Skin epidermis (tissue), 12 donors: Measurements from ENCODE around the gene C1QTNF12.

Experiments used
- H3K27ac ChIP-seq, 21 experiments: fragments of 200-600 bp; sonication (generic) in 11 of 21; one replicate each; pipeline ENCODE4 v1.5.0; 2020; ENCODE audit warnings: mild to moderate bottlenecking in 3 of 21, inconsistent platforms in 2 of 21, moderate library complexity in 2 of 21
- H3K4me3 ChIP-seq, 7 experiments: fragments of 200-600 bp; sonication (generic) in 2 of 7; one replicate each; pipeline ENCODE4 v1.5.0; 2020; ENCODE audit warnings: inconsistent platforms in 2 of 7, mild to moderate bottlenecking in 2 of 7, moderate library complexity in 1 of 7

The C1QTNF12 gene

GRCh38 chr1:1243266-1243660, 3.3 kb downstream of the C1QTNF12 start:
- no peak overlapping the region for H3K4me3 ChIP-seq
- H3K27ac ChIP-seq = no peak overlapping the region

DNA sequence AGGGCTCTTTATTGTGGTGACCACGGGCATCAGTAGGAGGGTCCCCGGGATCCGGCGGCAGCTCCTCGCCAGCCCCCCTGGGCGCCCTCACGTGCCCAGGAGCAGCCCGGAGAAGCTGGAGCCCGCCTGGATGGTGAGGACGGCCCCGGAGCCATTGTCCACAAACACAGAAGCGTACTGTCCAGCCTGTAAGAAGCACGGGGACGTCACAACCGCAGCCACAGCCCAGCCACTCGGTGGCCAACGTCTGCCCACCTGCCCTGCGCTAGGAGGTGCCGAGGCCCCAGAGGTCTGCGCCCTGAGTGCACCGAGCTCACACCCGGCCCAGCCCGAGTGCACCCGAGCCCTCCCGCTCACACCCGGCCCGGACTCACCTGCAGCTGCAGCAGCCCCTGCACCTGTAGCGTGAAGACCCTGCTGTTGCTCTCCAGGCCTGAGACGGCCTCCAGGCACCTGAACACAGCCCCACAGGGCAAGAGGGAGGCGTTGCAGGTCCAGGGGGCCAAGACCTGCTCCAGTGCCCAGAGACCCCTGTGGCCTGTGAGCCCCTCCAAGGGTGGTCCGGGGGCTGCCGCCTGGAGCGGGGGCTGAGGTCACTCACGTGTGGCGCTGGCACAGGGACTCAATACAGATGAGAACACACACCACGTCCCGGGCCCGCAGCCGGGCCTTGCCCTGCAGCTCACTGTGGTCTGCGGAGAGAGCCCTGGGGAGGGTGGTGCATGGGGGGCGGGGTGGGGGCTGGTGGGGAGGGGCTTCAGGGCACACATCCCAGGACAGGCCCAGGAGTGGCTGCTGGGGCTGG, 3.9 kb downstream of the C1QTNF12 start:
- H3K27ac ChIP-seq = no peak overlapping the region
- no peak overlapping the region for H3K4me3 ChIP-seq

- no peak overlapping the region for H3K4me3 ChIP-seq
- no peak overlapping the region for H3K27ac ChIP-seq
These were observed 4.8 kb downstream of the C1QTNF12 start for GRCh38 chr1:1241588-1242219.

- H3K4me3 ChIP-seq = no peak overlapping the region
- H3K27ac ChIP-seq = peak overlapping the region in 1 of 21 experiments; percentile 3
These were observed 5.5 kb downstream of the C1QTNF12 start for GRCh38 chr1:1240822-1241587.

DNA sequence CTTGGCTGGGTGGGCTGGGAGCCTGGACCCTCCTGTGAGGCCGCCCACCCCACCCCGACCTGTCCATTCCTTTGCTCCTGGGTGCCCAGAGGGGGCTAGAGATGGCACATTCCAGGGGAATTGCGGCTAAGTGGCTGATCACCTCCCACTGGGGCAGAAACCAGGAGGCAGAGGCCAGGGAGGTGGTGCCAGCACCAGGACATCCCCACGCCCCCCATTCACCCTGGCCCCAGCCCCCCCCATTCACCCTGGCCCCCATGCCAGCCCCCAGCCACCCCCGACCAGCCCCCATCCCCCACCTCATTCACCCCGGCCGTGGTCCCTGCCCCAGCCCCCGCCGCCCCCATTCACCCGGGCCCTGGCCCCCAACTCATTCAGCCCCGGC, 6.2 kb downstream of the C1QTNF12 start:
- no peak overlapping the region for H3K4me3 ChIP-seq
- H3K27ac ChIP-seq = no peak overlapping the region

DNA sequence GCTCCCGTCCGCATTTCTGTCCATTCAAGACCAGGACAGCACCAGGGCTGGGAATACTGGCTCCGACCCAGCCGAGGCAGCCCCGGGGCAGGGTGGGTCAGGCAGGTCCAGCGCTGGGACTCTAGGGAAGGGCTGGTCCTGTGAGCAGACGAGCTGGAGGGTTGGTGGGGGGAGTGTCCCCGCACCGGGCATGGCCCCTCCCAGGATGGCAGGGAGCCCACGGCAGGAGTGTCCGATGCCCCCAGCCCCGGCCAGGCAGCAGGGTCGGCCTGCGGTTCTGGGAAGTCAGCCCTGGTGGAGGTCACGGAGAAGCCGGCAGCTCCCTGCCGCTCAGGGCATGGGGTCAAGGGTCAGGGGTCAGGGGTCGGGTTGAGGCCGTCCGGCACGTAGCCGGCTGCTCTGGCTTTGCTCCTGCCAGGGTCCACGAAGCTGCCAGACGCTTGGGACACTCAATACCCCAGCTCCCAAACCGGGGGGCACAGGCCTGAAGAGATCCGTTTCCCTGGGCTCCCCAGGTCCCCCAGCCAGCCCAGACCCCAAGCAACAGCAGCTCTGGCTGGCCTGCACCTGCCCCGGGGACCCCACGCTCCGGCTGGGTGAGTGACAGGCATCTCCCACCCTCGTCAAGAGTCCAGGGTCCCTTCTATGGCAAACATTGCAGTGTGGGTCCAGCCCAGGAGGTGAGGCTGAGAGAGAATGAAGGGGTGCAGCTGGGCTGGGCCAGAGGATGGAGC, 6.7 kb downstream of the C1QTNF12 start:
- no peak overlapping the region for H3K4me3 ChIP-seq
- peak overlapping the region in 2 of 21 experiments; percentile 49 to 60 for H3K27ac ChIP-seq

DNA sequence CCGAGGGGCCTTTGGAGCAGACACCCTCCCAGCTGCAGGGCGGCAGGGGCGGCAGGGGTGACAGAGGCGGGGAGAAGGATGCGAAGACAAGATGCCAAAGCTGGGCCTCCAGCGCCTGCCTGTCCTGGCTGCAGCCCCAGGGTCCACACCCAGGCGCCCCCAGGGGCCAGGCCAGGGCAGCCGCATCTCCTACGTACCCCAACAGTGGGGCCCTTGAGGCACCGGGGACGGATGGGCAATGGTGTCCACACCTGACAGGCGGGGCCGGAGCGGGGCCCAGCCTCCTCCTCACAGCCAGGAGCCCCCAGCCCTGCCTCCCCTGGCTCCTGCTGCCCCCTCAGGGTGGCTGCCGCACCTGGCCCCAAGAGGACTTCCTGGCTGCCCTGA, 7.3 kb downstream of the C1QTNF12 start:
- no peak overlapping the region for H3K4me3 ChIP-seq
- H3K27ac ChIP-seq = peak overlapping the region in 3 of 21 experiments; percentile 49 to 60 (median 49)

- H3K4me3 ChIP-seq = no peak overlapping the region
- H3K27ac ChIP-seq = peak overlapping the region in 7 of 21 experiments; percentile 10 to 60 (median 49)
These were observed 7.8 kb downstream of the C1QTNF12 start for GRCh38 chr1:1238702-1239178.

- Histone ChIP-seq H3K4me3 (no peak overlapping the region), H3K27ac (peak overlapping the region in 11 of 21 experiments; percentile 1 to 77 (median 51))
These were observed 8.4 kb downstream of the C1QTNF12 start for GRCh38 chr1:1237874-1238701.

DNA sequence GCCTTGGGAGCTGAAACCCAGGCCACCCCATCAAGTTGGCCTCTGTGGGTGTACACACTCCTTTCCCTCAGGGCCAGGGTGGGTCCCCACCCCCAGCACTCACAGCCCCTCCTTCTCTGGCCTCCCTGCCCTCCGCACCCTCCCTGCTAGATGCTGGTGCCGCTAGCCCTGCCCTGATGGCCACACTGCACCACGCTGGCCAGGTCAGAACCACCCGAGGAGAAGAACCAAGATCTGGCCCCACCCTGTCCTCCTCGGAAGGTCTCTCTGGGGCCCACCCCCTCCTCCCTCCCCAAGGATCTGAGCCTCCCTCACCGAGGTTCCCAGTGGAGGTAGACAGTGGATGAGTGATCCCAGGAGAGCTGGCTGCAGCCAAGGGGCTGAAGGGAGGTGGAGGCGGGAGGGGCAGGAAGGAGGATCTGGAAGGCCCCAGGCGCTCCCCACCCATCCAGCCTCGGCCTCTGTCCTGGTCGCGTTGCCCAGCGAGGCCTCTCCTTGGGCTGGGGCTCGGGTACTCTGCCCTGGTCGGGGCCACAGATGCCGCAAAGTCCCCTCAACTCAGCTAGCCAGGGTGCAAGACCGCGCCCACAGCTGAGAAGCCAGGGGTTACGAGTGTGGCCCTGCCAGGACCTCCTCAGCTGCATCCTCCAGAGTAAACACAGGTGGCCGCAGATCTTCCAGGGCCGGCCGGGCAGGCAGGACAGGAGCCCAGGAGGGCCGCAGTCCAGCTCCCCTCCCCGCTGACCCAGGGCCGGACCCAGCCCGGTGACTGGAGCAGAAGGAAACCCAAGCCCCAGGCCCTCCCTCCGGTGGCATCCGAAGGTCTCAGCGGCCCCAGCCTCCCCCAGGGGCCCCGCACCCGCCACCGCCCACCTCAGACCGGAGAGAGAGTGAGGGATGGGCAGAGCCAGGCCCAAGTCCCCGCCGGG, 9.3 kb downstream of the C1QTNF12 start:
- no peak overlapping the region for H3K4me3 ChIP-seq
- peak overlapping the region in 8 of 21 experiments; percentile 1 to 77 (median 45) for H3K27ac ChIP-seq

GRCh38 chr1:1236176-1236763, 10.3 kb downstream of the C1QTNF12 start:
- no peak overlapping the region for H3K4me3 ChIP-seq
- H3K27ac ChIP-seq = peak overlapping the region in 5 of 21 experiments; percentile 12 to 77 (median 43)

- Histone ChIP-seq H3K4me3 (no peak overlapping the region), H3K27ac (no peak overlapping the region)
These were observed 11.3 kb downstream of the C1QTNF12 start for GRCh38 chr1:1235016-1235744.

DNA sequence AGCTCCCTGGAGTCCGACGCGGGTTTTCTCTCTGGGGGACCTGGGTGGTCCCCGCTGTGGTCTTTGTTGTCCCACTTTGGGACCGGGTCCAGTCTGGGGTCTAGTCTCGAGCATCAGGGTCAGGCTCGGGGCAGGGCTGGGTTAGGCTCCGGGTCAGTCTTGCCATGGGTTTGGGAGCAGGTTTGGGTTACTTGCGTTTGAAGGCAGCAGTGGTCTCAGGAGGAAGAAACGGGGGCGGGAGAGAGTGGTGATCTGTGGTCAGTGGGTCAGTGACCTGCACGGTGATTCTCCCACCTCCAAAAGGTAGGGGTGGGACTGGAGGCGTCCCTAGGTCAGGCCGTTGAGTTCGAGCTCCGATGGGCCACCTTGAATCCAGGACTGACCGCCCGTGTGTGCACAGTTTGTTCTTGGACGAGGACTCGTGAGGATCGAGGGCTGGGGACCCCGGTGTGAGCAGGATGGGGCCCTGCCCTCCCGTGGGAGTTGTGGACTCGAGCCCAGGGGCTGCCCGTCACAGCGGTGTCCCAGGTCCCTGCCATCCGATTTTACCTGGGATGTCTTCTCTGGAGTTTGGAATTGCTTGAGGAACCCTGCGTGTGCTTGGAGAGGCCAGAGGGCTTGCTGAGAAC, 12.2 kb downstream of the C1QTNF12 start:
- H3K4me3 ChIP-seq = no peak overlapping the region
- H3K27ac ChIP-seq = no peak overlapping the region

DNA sequence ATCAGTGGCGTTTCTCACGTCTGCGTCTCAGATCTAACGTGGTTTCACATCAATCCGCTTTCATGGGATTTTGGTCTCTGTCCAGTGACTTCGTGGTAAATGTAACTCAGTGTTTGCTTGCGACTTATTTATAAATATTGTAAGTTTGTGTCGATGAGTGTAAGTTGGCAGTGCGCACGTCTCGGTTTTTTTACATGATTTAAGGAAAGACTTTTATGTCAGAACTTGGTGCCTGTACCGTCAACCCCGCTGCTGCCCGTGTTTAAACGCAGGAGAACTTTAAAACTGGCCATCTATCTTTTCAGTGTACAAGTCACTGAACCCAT, 13.0 kb downstream of the C1QTNF12 start:
- Histone ChIP-seq H3K4me3 (no peak overlapping the region), H3K27ac (no peak overlapping the region)

DNA sequence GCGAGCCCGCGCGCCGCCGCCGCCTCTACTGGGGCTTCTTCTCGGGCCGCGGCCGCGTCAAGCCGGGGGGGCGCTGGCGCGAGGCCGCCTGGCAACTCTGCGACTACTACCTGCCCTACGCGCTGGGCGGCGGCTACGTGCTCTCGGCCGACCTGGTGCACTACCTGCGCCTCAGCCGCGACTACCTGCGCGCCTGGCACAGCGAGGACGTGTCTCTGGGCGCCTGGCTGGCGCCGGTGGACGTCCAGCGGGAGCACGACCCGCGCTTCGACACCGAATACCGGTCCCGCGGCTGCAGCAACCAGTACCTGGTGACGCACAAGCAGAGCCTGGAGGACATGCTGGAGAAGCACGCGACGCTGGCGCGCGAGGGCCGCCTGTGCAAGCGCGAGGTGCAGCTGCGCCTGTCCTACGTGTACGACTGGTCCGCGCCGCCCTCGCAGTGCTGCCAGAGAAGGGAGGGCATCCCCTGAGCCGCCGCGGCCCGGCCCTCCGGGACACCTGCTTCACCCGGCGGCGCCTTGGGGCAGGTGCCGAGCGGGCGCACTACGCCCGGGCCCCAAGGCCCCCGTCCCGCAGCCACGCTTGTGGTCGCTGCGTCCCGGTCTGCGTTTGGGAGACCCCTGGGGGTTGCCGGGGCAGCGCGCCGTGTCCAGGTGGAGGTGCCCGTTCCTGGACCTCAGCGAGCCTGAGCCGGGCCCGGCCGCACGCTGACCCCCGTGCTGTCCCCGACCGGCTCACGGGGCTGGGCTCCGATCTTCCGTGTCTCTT, 13.5 kb downstream of the C1QTNF12 start:
- Histone ChIP-seq H3K27ac (peak overlapping the region in 7 of 21 experiments; percentile 11 to 58 (median 37)), H3K4me3 (peak overlapping the region in 6 of 7 experiments; percentile 11 to 41 (median 28))
